GM21619 (cell line): ENCODE measurements around the gene CDC37L1.

Source experiments
- ATAC-seq: cut with Tn5 transposase; IDR thresholded peaks from one replicate; pipeline ENCODE4 v1.9.1; 2021; ENCODE audit not compliant: unreplicated experiment

The CDC37L1 gene

GRCh38 chr9:4713849-4714248, 34.5 kb downstream of the CDC37L1 start:
- ATAC-seq: no peak

GRCh38 chr9:4714266-4715016, 35.1 kb downstream of the CDC37L1 start:
- no peak for ATAC-seq

- ATAC-seq: no peak
Observed at GRCh38 chr9:4716163-4716562, 36.8 kb downstream of the CDC37L1 start.

GRCh38 chr9:4717815-4718214, 38.4 kb downstream of the CDC37L1 start:
- ATAC-seq: no peak

GRCh38 chr9:4718911-4719310, 39.5 kb downstream of the CDC37L1 start:
- no peak for ATAC-seq

- no peak for ATAC-seq
Observed at GRCh38 chr9:4721736-4722135, 42.4 kb downstream of the CDC37L1 start.

GRCh38 chr9:4725706-4726442, 46.5 kb downstream of the CDC37L1 start:
- no peak for ATAC-seq

GRCh38 chr9:4727593-4727992, 48.2 kb downstream of the CDC37L1 start:
- ATAC-seq: no peak

- ATAC-seq: no peak
Observed at GRCh38 chr9:4732890-4733289, 53.5 kb downstream of the CDC37L1 start.

- ATAC-seq: no peak
Observed at GRCh38 chr9:4734150-4734549, 54.8 kb downstream of the CDC37L1 start.

GRCh38 chr9:4738866-4739586, 59.7 kb downstream of the CDC37L1 start:
- no peak for ATAC-seq

GRCh38 chr9:4739587-4740387, 60.4 kb downstream of the CDC37L1 start:
- no peak for ATAC-seq

GRCh38 chr9:4740388-4740637, 60.9 kb downstream of the CDC37L1 start:
- ATAC-seq: no peak

GRCh38 chr9:4740638-4741364, 61.4 kb downstream of the CDC37L1 start, which contains the start of gene AK3:
Gene AK3, minus strand, starts transcription at chr9:4741202. Its CDS starts 115 bp downstream, at chr9:4741087.
- ATAC-seq: peak; percentile 88

GRCh38 chr9:4741365-4742089, 62.2 kb downstream of the CDC37L1 start:
- ATAC-seq: no peak

- no peak for ATAC-seq
Observed at GRCh38 chr9:4742246-4742645, 62.9 kb downstream of the CDC37L1 start.

GRCh38 chr9:4743131-4743875, 63.9 kb downstream of the CDC37L1 start:
- ATAC-seq: no peak

GRCh38 chr9:4746278-4747030, 67.1 kb downstream of the CDC37L1 start:
- no peak for ATAC-seq
